GM18505 (cell line): ENCODE measurements around the gene ZNF789.

Experiments
- ATAC-seq: cut with Tn5 transposase; IDR thresholded peaks from one replicate; pipeline ENCODE4 v1.9.1; 2021; ENCODE audit not compliant: unreplicated experiment
- POLR2A ChIP-seq: IDR thresholded peaks from 4 replicates; pipeline ENCODE4 v1.6.1; 2011; ENCODE audit warnings: borderline replicate concordance; ENCODE audit not compliant: insufficient read depth, insufficient read length; ENCODE audit errors: extremely low read depth

Gene ZNF789

DNA sequence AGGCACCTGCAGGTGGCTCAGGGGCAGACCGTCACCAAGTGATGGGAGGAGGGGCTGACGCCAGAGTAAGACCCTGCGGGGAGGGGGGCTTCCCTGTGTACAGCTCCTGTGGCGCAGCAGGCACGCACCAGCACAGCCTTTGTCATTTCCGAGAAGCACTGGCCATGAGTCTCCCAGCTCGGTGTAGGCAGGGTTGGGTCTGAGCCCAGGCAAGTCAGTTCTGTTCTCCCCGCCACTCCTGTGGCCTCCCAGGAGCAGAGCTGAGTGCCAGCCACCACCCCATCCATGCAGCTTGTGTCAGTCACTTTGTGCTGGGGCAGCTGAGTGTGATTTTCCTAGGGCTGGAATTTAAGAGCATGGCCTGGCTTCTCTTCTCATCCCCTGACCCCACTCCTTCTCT is 20.8 kb upstream of the ZNF789 start:
- no peak for ATAC-seq
- TF ChIP-seq POLR2A, result no peak

GRCh38 chr7:99452541-99452940 is 20.1 kb upstream of the ZNF789 start:
- ATAC-seq, result no peak
- TF ChIP-seq POLR2A, result no peak

GRCh38 chr7:99453105-99453504 is 19.6 kb upstream of the ZNF789 start:
- no peak for ATAC-seq
- TF ChIP-seq POLR2A, result no peak

GRCh38 chr7:99455874-99456273 is 16.8 kb upstream of the ZNF789 start:
- ATAC-seq, result no peak
- TF ChIP-seq POLR2A, result no peak

- TF ChIP-seq POLR2A, result peak; percentile 13
- ATAC-seq, result no peak
Measured at GRCh38 chr7:99456288-99456687, 16.4 kb upstream of the ZNF789 start.

DNA sequence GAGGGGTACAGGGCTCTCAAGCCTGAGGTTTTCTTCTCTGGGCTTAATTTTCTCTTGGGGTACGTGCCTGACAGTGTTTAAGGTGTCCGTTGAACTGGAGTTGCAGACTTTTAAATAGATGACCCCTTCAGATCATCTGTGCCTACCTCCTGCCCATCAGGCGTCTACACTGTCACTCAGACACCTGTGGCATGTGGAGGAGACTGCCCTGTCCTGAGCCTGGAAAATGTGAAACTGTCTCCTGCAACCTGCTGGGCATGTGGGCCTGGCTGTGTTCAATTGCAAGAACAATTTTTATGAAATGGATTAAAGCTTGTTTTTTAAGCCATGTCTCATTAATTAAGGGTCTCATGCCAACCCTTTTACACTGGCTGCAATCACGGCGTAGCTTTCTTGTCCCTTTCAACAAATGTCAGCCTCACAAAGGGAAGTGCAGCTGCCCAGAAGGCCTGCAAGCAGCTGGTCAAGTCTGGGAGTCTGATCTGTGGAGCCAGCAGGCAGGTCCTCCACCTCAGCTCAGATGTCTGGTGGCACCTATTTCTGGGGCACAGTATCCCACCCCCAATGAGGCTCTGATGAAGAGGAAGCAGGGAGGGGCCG is 15.5 kb upstream of the ZNF789 start:
- no peak for TF ChIP-seq POLR2A
- no peak for ATAC-seq

- TF ChIP-seq POLR2A, result no peak
- no peak for ATAC-seq
Measured at GRCh38 chr7:99457650-99458493, 14.8 kb upstream of the ZNF789 start.

DNA sequence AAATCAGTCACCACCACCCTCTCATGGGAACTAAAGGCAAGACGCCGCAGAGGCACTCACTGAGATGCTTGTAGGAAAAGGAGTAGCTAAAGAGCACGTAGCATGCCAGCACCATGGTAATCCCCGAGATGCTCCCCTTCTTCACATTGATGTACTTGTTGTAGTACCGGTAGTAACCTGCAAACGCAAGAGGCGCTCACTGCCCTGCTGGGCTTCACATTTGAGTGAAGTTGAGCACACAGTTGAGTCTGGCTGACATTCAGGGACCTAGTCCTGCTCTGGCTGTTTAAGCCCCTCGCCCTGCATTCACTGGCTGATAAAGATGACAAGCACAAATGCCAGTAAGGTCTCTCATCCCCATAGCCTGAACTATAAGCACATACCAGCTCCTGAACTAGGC is 13.6 kb upstream of the ZNF789 start:
- no peak for ATAC-seq
- TF ChIP-seq POLR2A, result no peak

GRCh38 chr7:99460651-99461050 is 12.0 kb upstream of the ZNF789 start:
- no peak for TF ChIP-seq POLR2A
- ATAC-seq, result no peak

GRCh38 chr7:99461221-99461620 is 11.5 kb upstream of the ZNF789 start:
- no peak for ATAC-seq
- no peak for TF ChIP-seq POLR2A

GRCh38 chr7:99465421-99465768 is 7.3 kb upstream of the ZNF789 start:
- ATAC-seq, result peak; percentile 4
- TF ChIP-seq POLR2A, result no peak

DNA sequence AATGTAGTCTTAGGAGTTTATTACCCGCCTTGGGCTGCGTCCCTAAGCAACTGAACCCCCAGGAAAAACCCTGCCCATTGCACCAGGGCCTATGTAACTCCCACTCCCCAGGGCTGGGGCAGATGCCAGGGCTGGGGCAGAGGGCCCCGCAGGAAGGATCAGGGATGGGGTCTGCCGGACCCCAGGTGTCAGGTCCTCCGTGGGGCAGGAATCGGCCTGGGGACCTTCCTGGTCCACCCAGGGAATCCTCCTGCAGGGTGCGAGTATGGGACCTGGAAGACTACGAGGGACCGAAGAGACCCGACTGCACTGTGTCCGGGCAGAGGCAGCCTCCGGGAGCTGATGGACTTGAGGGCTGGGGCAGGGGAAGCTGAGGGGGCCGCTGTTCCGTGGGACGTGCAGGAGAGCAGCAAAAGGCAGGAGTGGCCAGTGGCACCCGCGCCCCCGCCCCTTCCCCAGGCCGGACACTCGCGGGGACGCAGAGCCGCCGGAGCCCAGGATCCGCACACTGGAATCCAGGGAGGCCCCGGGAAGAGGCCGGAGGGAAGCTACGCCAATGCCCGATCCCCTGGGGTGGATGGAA is 4.3 kb upstream of the ZNF789 start:
- TF ChIP-seq POLR2A, result no peak
- no peak for ATAC-seq

DNA sequence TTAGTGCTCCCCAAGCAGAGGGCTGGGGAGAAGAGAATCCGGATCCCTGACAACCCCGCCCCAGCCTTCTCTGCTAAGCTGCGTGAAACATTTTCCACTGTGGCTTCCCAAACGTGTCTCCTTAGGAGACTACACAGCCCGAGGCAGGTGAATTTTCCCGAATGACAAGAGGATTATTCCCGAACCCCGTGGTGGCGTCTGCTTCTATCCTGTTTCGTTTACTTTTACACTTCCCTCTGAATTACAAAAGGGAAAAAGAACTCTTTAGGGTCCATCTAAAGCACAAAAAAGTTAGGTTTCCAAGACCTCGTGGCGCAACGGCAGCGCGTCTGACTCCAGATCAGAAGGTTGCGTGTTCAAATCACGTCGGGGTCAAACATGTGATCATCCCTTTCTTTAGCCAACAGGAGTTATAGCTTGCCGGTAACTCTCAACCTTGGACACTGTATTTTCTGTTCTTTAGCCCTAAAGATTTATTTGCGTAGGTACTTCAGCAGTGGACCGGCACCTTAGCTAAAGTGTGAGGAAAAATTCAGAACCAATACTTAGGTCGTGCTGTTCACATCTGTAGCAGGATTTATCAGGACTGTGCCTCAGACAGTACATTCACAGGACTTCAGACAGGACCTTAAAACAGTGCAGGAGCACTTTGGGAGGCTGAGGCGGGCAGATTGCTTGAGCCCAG is 3.2 kb upstream of the ZNF789 start:
- TF ChIP-seq POLR2A, result no peak
- no peak for ATAC-seq

- ATAC-seq, result no peak
- TF ChIP-seq POLR2A, result no peak
Measured at GRCh38 chr7:99473315-99473596, 566 bp downstream of the ZNF789 start.
